Effector memory CD8-positive, alpha-beta T cell (primary cell): ENCODE results near the gene FBXO44.

ENCODE experiments used
- ATAC-seq: fragments of 150-1000 bp; cut with Tn5 transposase; replicated peaks from 2 replicates; pipeline ENCODE4 v1.10.0; 2021; ENCODE audit warnings: mild to moderate bottlenecking, moderate library complexity
- DNase-seq, 3 experiments: peaks; one replicate each; pipeline ENCODE4 v3.0.0; 2021
- H3K27ac Mint-ChIP-seq, 2 donors: one replicate each; pipeline ENCODE4 v1.8.0; 2022; ENCODE audit warnings: mild to moderate bottlenecking in 2 of 2, mixed read lengths in 2 of 2, moderate library complexity in 2 of 2
- H3K27me3 Mint-ChIP-seq, 2 donors: one replicate each; pipeline ENCODE4 v1.8.0; 2022; ENCODE audit warnings: mixed read lengths in 2 of 2
- H3K36me3 Mint-ChIP-seq: one replicate; pipeline ENCODE4 v1.8.0; 2022; ENCODE audit warnings: mild to moderate bottlenecking, moderate library complexity, mixed read lengths; ENCODE audit not compliant: insufficient read depth
- H3K4me1 Mint-ChIP-seq, 2 donors: one replicate each; pipeline ENCODE4 v1.8.0; 2022; ENCODE audit warnings: low read depth in 2 of 2, mixed read lengths in 2 of 2
- H3K4me3 Mint-ChIP-seq, 2 donors: one replicate each; pipeline ENCODE4 v1.8.0; 2022; ENCODE audit warnings: mild to moderate bottlenecking in 2 of 2, mixed read lengths in 2 of 2, moderate library complexity in 2 of 2
- H3K9me3 Mint-ChIP-seq, 2 donors: one replicate each; pipeline ENCODE4 v1.8.0; 2022; ENCODE audit warnings: mixed read lengths in 2 of 2

The FBXO44 gene

GRCh38 chr1:11704691-11705475 is 50.2 kb downstream of the FBXO44 start:
- Mint-ChIP-seq H3K4me3 (no peak overlapping the region), H3K9me3 (no peaks in the 10 kb centered on the region), H3K36me3 (peaks cover 3% of the 10 kb centered on the region), H3K27me3 (peaks cover 5 to 36% of the 10 kb centered on the region in 2 donors), H3K4me1 (peaks cover 5 to 7% of the 10 kb centered on the region in 2 donors), H3K27ac (no peak overlapping the region)
- no peak for DNase-seq
- ATAC-seq: no peak

DNA sequence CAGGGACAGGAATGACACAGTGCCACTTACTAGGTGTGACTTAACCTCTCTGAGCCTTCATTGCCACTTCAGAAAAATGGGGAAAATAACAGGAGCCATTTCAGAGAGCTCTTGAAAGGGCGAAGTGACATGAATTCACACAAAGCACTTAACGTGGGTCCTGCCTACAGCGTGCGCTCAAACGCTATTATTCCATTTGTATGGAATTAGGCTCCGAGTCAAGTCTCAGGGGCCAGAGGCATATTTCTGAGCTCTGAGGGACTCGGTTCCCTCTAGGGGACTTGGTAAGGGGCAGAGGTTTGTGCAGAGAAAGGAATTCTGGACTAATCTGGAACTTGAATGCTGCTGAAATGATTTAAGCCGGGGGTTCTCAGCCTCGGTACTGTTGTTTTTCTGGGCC is 50.9 kb downstream of the FBXO44 start:
- no peak overlapping the region for H3K4me3 Mint-ChIP-seq
- H3K27me3 Mint-ChIP-seq: peaks cover 5 to 36% of the 10 kb centered on the region in 2 donors
- no peak for ATAC-seq
- H3K9me3 Mint-ChIP-seq: no peaks in the 10 kb centered on the region
- no peak for DNase-seq
- peaks cover 5 to 7% of the 10 kb centered on the region in 2 donors for H3K4me1 Mint-ChIP-seq
- peaks cover 3% of the 10 kb centered on the region for H3K36me3 Mint-ChIP-seq
- H3K27ac Mint-ChIP-seq: no peak overlapping the region

GRCh38 chr1:11706292-11706691 is 51.6 kb downstream of the FBXO44 start:
- peaks cover 5 to 7% of the 10 kb centered on the region in 2 donors for H3K4me1 Mint-ChIP-seq
- DNase-seq (no peak), ATAC-seq (no peak)

GRCh38 chr1:11707621-11708276 is 53.1 kb downstream of the FBXO44 start:
- ATAC-seq: no peak
- Mint-ChIP-seq H3K36me3 (peaks cover 8% of the 10 kb centered on the region), H3K9me3 (no peaks in the 10 kb centered on the region), H3K4me1 (peaks cover 5 to 7% of the 10 kb centered on the region in 2 donors), H3K4me3 (no peak overlapping the region), H3K27me3 (peaks cover 5 to 36% of the 10 kb centered on the region in 2 donors), H3K27ac (peak overlapping the region in 1 of 2 donors; percentile 57)
- no peak for DNase-seq

More at GRCh38 chr1:11706292-11706691, 51.6 kb downstream of the FBXO44 start:
- no peak overlapping the region for H3K27ac Mint-ChIP-seq
- H3K36me3 Mint-ChIP-seq: peaks cover 3% of the 10 kb centered on the region
- no peak overlapping the region for H3K4me3 Mint-ChIP-seq
- peaks cover 5 to 36% of the 10 kb centered on the region in 2 donors for H3K27me3 Mint-ChIP-seq
- H3K9me3 Mint-ChIP-seq: no peaks in the 10 kb centered on the region

- Mint-ChIP-seq H3K9me3 (no peaks in the 10 kb centered on the region), H3K4me3 (no peak overlapping the region), H3K4me1 (peaks cover 5 to 7% of the 10 kb centered on the region in 2 donors), H3K27ac (peak overlapping the region; percentile 58 to 64), H3K36me3 (peaks cover 13% of the 10 kb centered on the region), H3K27me3 (peaks cover 0 to 28% of the 10 kb centered on the region in 2 donors)
- DNase-seq (no peak), ATAC-seq (no peak)
These were observed 54.1 kb downstream of the FBXO44 start for GRCh38 chr1:11708554-11709350.

GRCh38 chr1:11711490-11711889 is 56.8 kb downstream of the FBXO44 start:
- H3K4me1 Mint-ChIP-seq: peaks cover 5 to 7% of the 10 kb centered on the region in 2 donors
- H3K9me3 Mint-ChIP-seq: no peaks in the 10 kb centered on the region
- no peak for DNase-seq
- peaks cover 0 to 11% of the 10 kb centered on the region in 2 donors for H3K27me3 Mint-ChIP-seq
- ATAC-seq: no peak
- H3K4me3 Mint-ChIP-seq: no peak overlapping the region
- no peak overlapping the region for H3K27ac Mint-ChIP-seq
- H3K36me3 Mint-ChIP-seq: peaks cover 13% of the 10 kb centered on the region

GRCh38 chr1:11712285-11712684 is 57.6 kb downstream of the FBXO44 start:
- H3K36me3 Mint-ChIP-seq: peaks cover 14% of the 10 kb centered on the region
- H3K4me1 Mint-ChIP-seq: peaks cover 5 to 7% of the 10 kb centered on the region in 2 donors
- ATAC-seq (no peak), DNase-seq (no peak)
- no peak overlapping the region for H3K4me3 Mint-ChIP-seq
- no peaks in the 10 kb centered on the region for H3K9me3 Mint-ChIP-seq
- H3K27ac Mint-ChIP-seq: no peak overlapping the region
- peaks cover 0 to 11% of the 10 kb centered on the region in 2 donors for H3K27me3 Mint-ChIP-seq
